ENCODE measurements around the gene PIGQ.

Gene PIGQ

GRCh38 chr16:566475-567372 lies 3.0 kb upstream of the PIGQ start, which contains the start of gene NHLRC4:
Gene NHLRC4, plus strand, starts transcription at chr16:567005. Its CDS starts 1,043 bp downstream, at chr16:568048.
- peak in 1 of 3 donors; percentile 12 for DNase-seq (ENCODE audit: low read depth in 3 of 3, low spot score in 1 of 3)

GRCh38 chr16:567373-568256 lies 2.2 kb upstream of the PIGQ start:
- no peak for DNase-seq (ENCODE audit: low read depth in 3 of 3, low spot score in 1 of 3)

GRCh38 chr16:568401-569258 lies 1.1 kb upstream of the PIGQ start:
- DNase-seq (ENCODE audit: low read depth in 3 of 3, low spot score in 1 of 3): no peak

GRCh38 chr16:572865-573650 lies 3.3 kb downstream of the PIGQ start:
- DNase-seq (ENCODE audit: low read depth in 3 of 3, low spot score in 1 of 3): no peak

GRCh38 chr16:574021-574760 lies 4.4 kb downstream of the PIGQ start:
- no peak for DNase-seq (ENCODE audit: low read depth in 3 of 3, low spot score in 1 of 3)

GRCh38 chr16:575354-576196 lies 5.8 kb downstream of the PIGQ start:
- no peak for DNase-seq (ENCODE audit: low read depth in 3 of 3, low spot score in 1 of 3)

- no peak for DNase-seq (ENCODE audit: low read depth in 3 of 3, low spot score in 1 of 3)
These were observed 6.5 kb downstream of the PIGQ start for GRCh38 chr16:576197-576822.

- no peak for DNase-seq (ENCODE audit: low read depth in 3 of 3, low spot score in 1 of 3)
These were observed 7.0 kb downstream of the PIGQ start for GRCh38 chr16:576823-577201.

GRCh38 chr16:577796-578195 lies 8.0 kb downstream of the PIGQ start:
- DNase-seq (ENCODE audit: low read depth in 3 of 3, low spot score in 1 of 3): no peak

GRCh38 chr16:578232-578869 lies 8.6 kb downstream of the PIGQ start:
- no peak for DNase-seq (ENCODE audit: low read depth in 3 of 3, low spot score in 1 of 3)

GRCh38 chr16:578870-579405 lies 9.2 kb downstream of the PIGQ start:
- peak in 1 of 3 donors; percentile 51 for DNase-seq (ENCODE audit: low read depth in 3 of 3, low spot score in 1 of 3)

GRCh38 chr16:580141-580945 lies 10.6 kb downstream of the PIGQ start:
- no peak for DNase-seq (ENCODE audit: low read depth in 3 of 3, low spot score in 1 of 3)

- no peak for DNase-seq (ENCODE audit: low read depth in 3 of 3, low spot score in 1 of 3)
These were observed 11.3 kb downstream of the PIGQ start for GRCh38 chr16:580946-581498.

GRCh38 chr16:582218-582613 lies 12.4 kb downstream of the PIGQ start:
- DNase-seq (ENCODE audit: low read depth in 3 of 3, low spot score in 1 of 3): no peak

GRCh38 chr16:582614-583331 lies 13.0 kb downstream of the PIGQ start:
- no peak for DNase-seq (ENCODE audit: low read depth in 3 of 3, low spot score in 1 of 3)

GRCh38 chr16:583470-583814 lies 13.7 kb downstream of the PIGQ start:
- no peak for DNase-seq (ENCODE audit: low read depth in 3 of 3, low spot score in 1 of 3)
